IPS-18c (cell line): Measurements from ENCODE around the gene PARD6B.
"Not testable (repeated sequence)": the region's sequence is repeated elsewhere in the genome, so short reads cannot be mapped to it uniquely, and the experiment has no call there.

ENCODE experiments used
- H3K4me3 ChIP-seq: 2 replicates; pipeline ENCODE4 v1.7.0; 2013; ENCODE audit warnings: low read depth, mild to moderate bottlenecking, low read length, moderate library complexity; ENCODE audit not compliant: insufficient read depth
- H3K9me3 ChIP-seq: one replicate; pipeline ENCODE4 v1.6.1; 2013; ENCODE audit warnings: mild to moderate bottlenecking, low read length, moderate library complexity; ENCODE audit not compliant: control insufficient read depth, insufficient read depth

PARD6B gene

DNA sequence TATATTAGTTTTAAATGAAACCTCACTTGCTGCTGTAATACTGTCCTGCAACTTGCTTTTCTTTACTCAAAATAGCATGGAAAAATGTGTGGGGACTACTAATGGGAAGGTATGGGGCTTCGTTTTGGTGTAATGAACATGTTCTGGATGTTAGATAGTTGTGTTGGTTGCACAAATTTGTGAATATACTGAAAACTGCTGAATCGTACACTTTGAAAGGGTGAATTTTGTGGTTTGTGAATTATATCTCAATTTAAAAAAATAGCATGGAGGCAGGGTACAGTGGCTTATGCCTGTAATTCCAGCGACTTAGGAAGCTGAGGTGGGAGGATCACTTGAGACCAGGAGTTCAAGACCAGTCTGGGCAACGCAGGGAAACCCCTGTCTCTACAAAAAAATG, 65.8 kb downstream of the PARD6B start:
- Histone ChIP-seq H3K4me3 (no peak overlapping the region), H3K9me3 (no peaks in the 10 kb centered on the region)

DNA sequence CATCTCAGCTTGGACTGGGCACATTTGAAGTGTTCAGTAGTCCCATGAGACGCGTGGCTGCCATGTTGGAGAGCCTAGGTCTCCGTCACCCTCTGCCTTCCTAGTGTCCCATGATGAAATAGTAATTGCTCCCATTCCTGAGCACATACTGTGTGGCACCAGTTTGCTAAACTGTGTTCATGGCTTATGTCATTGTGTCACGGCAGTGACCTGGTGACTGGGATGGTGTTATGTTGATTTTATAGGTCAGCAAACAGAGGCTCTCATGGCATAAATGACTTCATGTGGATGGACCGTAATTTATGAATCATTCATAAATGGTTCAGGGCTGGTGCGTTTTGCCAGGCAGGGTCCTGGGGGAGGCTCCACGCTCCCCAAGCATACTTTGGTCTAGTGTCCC, 67.3 kb downstream of the PARD6B start:
- Histone ChIP-seq H3K9me3 (no peaks in the 10 kb centered on the region), H3K4me3 (no peak overlapping the region)

DNA sequence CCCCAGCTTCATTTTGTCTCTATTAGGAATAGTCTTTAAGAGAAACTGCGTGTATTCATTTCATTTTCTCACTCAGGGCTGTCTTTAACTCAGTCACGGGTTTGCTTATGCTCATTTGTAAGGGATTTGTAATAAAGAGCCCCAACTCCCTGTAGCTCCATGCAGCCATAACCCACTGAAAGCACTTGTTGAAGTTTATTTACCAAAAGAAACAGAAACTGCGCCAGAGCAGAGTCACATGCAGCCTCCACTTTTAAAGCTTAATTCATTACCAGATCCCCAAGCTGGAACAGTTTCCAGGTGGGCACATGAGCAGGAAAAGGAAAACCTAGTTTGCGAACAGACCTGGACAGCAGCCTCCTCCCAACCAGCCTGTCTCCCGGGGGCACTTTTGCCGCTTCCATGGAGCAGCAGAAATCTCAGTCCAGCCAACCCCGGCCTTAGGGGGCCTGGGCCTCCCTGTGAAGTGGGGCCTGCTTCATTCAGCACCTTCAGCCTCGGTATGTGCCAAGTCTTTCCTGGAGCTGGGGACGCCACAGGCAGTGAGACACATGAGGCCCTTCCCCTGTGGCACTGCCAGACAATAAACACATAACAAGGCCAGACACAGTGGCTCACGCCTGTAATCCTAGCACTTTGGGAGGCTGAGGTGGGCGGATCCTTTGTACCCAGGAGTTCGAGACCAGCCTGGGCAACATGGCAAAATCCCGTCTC, 68.0 kb downstream of the PARD6B start:
- no peaks in the 10 kb centered on the region for H3K9me3 ChIP-seq
- H3K4me3 ChIP-seq, result no peak overlapping the region

GRCh38 chr20:50799890-50800550, 68.6 kb downstream of the PARD6B start:
- Histone ChIP-seq H3K4me3 (no peak overlapping the region), H3K9me3 (no peaks in the 10 kb centered on the region)

DNA sequence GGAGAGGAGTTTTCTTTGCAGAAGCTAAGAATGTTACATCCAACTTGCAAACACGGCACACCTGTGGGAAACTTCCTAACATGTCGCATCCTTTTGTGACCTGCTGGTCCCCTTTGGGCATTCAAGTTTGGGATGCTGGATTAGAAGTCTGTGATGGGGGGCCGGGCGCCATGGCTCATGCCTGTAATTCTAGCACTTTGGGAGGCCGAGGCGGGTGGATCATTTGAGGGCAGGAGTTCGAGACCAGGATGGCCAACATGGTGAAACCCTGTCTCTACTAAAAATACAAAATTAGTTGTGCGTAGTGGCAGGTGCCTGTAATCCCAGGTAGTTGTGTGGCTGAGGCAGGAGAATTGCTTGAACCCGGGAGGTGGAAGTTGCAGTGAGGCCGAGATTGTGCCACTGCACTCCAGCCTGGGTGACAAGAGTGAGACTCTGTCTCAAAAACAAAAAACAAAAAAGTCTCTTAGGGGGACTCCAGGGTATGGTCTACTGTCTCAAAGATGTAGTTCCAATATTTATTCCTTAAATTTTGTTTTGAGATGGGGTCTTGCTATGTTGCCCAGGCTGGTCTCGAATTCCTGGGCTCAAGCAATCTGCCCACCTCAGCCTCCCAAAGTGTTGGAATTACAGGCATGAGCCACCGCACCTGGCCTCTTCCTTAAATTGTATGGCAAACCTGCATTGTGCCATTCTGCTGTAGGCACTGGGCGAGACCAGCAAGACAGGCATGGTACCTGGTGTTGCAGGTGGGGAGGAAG, 69.8 kb downstream of the PARD6B start:
- H3K9me3 ChIP-seq, H3K4me3 ChIP-seq: not testable (repeated sequence)

GRCh38 chr20:50801747-50802125, 70.4 kb downstream of the PARD6B start:
- H3K9me3 ChIP-seq, result no peaks in the 10 kb centered on the region
- no peak overlapping the region for H3K4me3 ChIP-seq

- H3K4me3 ChIP-seq, result no peak overlapping the region
- H3K9me3 ChIP-seq, result no peaks in the 10 kb centered on the region
These were observed 70.9 kb downstream of the PARD6B start for GRCh38 chr20:50802289-50802688.

GRCh38 chr20:50804437-50805348, 73.3 kb downstream of the PARD6B start:
- Histone ChIP-seq H3K4me3 (no peak overlapping the region), H3K9me3 (no peaks in the 10 kb centered on the region)

GRCh38 chr20:50805349-50805684, 73.9 kb downstream of the PARD6B start:
- Histone ChIP-seq H3K9me3 (no peaks in the 10 kb centered on the region), H3K4me3 (no peak overlapping the region)

DNA sequence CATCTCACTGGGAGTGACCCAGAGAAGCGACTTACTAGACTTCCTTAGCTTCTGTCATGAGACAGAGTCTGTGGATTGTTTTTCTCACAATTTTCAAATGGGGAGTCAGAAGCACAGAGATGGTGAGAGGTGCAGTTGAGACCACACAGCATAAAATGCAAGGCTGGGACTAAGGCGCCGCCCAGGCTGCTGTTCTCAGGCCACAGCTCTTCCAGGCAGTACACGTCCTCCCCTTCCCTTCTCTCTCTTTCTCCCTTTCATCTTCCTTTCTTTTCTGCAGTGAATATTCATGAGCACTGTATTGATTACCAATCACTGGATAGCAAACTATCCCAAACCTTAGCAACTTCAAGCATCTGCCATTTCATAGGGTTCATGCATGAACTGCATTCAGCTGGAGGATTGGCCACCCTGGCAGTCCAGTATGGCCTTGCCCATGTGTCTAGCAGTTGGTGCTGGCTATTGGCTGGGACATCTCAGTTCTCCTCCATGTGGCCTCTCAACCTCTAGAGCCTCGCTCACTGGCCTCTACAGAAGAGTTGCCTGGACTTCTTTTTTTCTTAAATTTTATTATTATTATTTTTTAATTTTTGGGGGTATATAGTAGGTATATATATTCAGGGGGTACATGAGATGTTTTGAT, 74.9 kb downstream of the PARD6B start:
- no peak overlapping the region for H3K4me3 ChIP-seq
- no peaks in the 10 kb centered on the region for H3K9me3 ChIP-seq
